Measurements from ENCODE around the gene CNN2.
"Not testable (repeated sequence)": the region's sequence is repeated elsewhere in the genome, so short reads cannot be mapped to it uniquely, and the experiment has no call there.

CNN2 gene

DNA sequence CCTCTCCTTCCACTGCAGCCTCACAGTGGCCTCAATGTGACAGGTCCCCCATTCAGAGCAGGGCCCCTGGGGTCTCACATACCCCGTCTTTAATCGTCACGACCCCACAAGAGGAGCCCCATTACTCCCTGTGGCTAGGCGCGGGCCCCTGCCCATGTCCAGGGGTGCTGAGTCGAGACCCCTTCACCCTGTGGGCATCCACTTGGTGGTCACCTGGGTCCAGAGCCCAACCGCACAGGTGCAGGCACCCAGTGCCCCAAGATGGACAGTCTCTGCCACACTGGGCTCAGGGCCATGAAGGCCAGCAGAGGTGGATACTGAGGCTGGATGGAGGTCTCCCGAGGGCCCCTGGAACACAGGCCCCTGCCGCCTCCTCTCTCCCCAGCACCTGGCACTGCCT is 8.5 kb upstream of the CNN2 start:
- Histone ChIP-seq H3K27ac (peak overlapping the region in 7 of 11 experiments; percentile 8 to 95 (median 37); a peak in 10 of 22 replicates), H4K20me1 (peaks cover 75 to 79% (median 76%) of the 10 kb centered on the region in 11 experiments), H3K4me3 (peak overlapping the region in 7 of 10 experiments; percentile 2 to 97 (median 86); a peak in 7 of 20 replicates), H3K4me1 (peaks cover 37 to 49% (median 45%) of the 10 kb centered on the region in 10 experiments), H3K36me3 (peaks cover 35 to 69% (median 55%) of the 10 kb centered on the region in 11 experiments), H3K4me2 (peak overlapping the region; percentile 90 to 100 (median 99)), H3K9ac (peak overlapping the region; percentile 95 to 100 (median 98); a peak in 21 of 22 replicates), H3K27me3 (no peaks in the 10 kb centered on the region), H3K9me3 (replicated peaks in 1 of 11) (no peaks in the 10 kb centered on the region)
- TF ChIP-seq Cebpa-rat (IDR thresholded peaks at IDR 0.05), result no peak

DNA sequence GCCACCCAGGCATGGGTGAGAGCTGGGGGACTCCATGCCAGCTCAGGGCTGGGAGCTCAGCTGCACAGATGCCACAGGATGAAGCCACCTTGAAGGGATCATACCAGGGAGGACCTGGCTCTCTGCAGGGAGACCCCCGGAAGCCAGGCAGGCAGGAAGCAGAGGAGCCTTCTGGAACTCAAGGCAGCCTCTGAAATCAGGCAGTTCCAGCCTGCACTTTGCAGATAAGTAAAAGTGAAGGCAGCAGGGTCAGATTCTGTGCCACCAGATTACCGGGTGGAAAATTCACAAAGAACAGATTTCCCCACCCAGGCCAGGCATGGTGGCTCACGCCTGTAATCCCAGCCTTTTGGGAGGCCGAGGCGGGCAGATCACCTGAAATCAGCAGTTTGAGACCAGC is 8.0 kb upstream of the CNN2 start:
- peak overlapping the region in 7 of 11 experiments; percentile 8 to 95 (median 44); a peak in 11 of 22 replicates for H3K27ac ChIP-seq
- H3K4me2 ChIP-seq, result peak overlapping the region; percentile 90 to 100 (median 99)
- no peaks in the 10 kb centered on the region for H3K27me3 ChIP-seq
- peaks cover 30 to 64% (median 50%) of the 10 kb centered on the region in 11 experiments for H3K36me3 ChIP-seq
- H3K9ac ChIP-seq, result peak overlapping the region; percentile 95 to 100 (median 98)
- peaks cover 70 to 74% (median 71%) of the 10 kb centered on the region in 11 experiments for H4K20me1 ChIP-seq
- H3K9me3 ChIP-seq (replicated peaks in 1 of 11), result no peaks in the 10 kb centered on the region
- TF ChIP-seq Cebpa-rat (IDR thresholded peaks at IDR 0.05), result no peak
- H3K4me1 ChIP-seq, result peaks cover 37 to 49% (median 46%) of the 10 kb centered on the region in 10 experiments
- H3K4me3 ChIP-seq, result peak overlapping the region in 8 of 10 experiments; percentile 6 to 100 (median 97); a peak in 8 of 20 replicates

DNA sequence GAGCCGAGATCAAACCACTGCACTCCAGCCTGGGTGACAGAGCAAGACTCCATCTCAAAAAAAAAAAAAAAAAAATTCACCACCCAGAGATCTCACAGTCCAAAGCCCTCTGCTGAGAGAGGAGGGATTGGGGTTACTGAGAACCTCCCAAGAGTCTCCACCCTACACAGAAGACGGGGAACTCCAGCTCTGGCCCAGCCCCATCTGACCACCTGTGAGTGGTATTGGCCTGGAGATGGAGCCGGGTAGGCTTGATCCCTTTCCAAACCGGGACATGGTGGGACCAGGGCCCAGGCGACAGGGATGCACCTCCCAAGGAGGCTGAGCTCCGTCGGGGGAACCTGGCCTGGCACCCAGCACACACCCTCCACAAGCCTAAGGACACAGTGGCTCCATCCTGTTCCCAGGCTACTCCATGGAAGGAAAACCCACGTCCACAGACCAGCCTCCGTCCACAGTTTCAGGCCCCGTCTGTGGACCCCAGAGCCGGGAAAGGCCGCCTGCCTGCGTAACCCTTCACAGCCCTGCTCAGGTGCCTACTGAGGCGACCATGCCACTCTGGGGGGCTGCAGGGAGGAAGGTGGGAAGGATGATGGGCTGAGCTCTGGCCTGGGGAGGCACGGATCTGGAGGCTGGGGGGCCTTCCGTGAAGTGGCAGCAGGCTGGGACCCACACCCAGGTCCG is 7.3 kb upstream of the CNN2 start:
- Histone ChIP-seq H3K9me3 (replicated peaks in 1 of 11) (no peaks in the 10 kb centered on the region), H3K27ac (peak overlapping the region in 7 of 11 experiments; percentile 94 to 99 (median 96); a peak in 11 of 22 replicates), H3K9ac (peak overlapping the region; percentile 95 to 100 (median 98)), H4K20me1 (peaks cover 64 to 67% (median 65%) of the 10 kb centered on the region in 11 experiments), H3K4me1 (peaks cover 37 to 49% (median 46%) of the 10 kb centered on the region in 10 experiments), H3K4me2 (peak overlapping the region; percentile 90 to 100 (median 99)), H3K27me3 (no peaks in the 10 kb centered on the region), H3K4me3 (peak overlapping the region; percentile 86 to 100 (median 97)), H3K36me3 (peaks cover 24 to 57% (median 43%) of the 10 kb centered on the region in 11 experiments)
- no peak for TF ChIP-seq Cebpa-rat (IDR thresholded peaks at IDR 0.05)

DNA sequence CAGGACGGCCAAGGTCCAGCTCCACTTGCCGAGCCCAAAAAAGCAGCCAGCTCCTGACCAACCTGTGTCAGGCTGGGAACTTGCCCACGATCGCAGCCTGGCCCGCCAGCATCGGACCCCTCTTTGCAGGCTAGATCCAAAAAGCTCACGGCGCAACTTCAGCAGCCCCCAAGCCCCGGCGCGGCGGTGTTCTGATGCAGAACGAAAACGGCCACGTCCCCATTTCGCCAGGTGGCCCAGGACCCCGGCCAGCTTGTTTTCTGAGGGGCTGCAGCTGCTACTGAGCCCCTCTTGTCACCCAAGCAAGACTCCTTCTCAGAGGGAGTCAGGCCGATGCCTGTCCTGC is 6.8 kb upstream of the CNN2 start:
- Histone ChIP-seq H4K20me1 (peaks cover 59 to 62% (median 59%) of the 10 kb centered on the region in 11 experiments), H3K27ac (peak overlapping the region; percentile 94 to 99 (median 97); a peak in 18 of 22 replicates), H3K4me1 (peaks cover 37 to 49% (median 46%) of the 10 kb centered on the region in 10 experiments)

DNA sequence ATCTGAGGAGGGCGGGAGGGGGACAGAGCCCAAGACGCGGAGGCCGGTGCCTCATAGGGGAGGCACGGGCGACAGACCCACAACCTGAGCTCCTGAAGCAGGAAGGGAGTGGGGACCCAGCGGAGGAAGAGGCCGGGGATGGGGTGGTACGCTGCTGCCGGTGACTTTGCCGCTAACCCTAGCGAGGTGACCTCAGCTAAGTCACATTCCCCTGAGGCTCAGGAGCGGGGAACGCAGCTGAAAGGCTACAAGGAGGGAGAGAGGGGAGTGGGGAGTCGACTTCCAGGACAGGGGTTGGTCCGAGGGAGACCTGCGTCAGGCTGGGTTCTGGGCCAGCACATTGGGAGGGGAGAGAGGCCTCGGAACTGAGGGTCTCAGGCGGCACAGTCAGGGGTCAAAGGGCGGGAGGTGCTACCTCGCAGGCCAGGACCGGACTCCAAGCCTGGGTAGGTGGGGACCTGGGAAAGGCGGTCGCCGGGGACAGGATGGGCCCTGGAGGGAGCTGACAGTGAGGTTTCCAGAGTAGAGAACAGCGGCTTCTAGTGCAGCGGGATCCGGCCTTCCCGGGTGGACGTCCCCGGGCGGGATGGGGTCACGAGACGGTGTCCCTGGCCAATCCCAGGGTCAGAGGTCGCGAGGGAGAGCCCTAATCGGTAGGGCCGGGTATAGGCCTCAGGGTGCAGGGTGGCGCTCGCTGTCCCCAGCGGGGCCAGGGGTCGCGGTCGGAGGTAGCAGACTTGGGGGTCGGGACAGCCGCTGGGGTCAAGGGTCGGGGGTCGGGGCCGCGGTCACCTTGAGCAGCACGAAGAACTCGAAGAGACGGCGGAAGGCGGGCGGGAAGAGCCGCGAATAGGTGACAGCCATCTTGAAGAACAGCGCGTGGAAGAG is 6.2 kb upstream of the CNN2 start:
- peak overlapping the region; percentile 94 to 99 (median 97) for H3K27ac ChIP-seq
- peak overlapping the region; percentile 95 to 100 (median 98) for H3K9ac ChIP-seq
- H3K9me3 ChIP-seq (replicated peaks in 1 of 11), result no peaks in the 10 kb centered on the region
- no peak for TF ChIP-seq Cebpa-rat (IDR thresholded peaks at IDR 0.05)
- H3K4me2 ChIP-seq, result peak overlapping the region; percentile 90 to 100 (median 99)
- H3K27me3 ChIP-seq, result no peaks in the 10 kb centered on the region
- H3K4me3 ChIP-seq, result peak overlapping the region; percentile 86 to 100 (median 97)
- peaks cover 37 to 49% (median 46%) of the 10 kb centered on the region in 10 experiments for H3K4me1 ChIP-seq
- H4K20me1 ChIP-seq, result peaks cover 52 to 56% (median 53%) of the 10 kb centered on the region in 11 experiments
- peaks cover 12 to 46% (median 32%) of the 10 kb centered on the region in 11 experiments; a peak in 21 of 22 replicates for H3K36me3 ChIP-seq

More for the DNA sequence above, 6.8 kb upstream of the CNN2 start:
- Histone ChIP-seq H3K9ac (peak overlapping the region; percentile 95 to 100 (median 98)), H3K9me3 (replicated peaks in 1 of 11) (no peaks in the 10 kb centered on the region), H3K4me3 (peak overlapping the region; percentile 86 to 100 (median 97)), H3K36me3 (peaks cover 18 to 52% (median 38%) of the 10 kb centered on the region in 11 experiments), H3K4me2 (peak overlapping the region; percentile 90 to 100 (median 99)), H3K27me3 (no peaks in the 10 kb centered on the region)
- no peak for TF ChIP-seq Cebpa-rat (IDR thresholded peaks at IDR 0.05)

DNA sequence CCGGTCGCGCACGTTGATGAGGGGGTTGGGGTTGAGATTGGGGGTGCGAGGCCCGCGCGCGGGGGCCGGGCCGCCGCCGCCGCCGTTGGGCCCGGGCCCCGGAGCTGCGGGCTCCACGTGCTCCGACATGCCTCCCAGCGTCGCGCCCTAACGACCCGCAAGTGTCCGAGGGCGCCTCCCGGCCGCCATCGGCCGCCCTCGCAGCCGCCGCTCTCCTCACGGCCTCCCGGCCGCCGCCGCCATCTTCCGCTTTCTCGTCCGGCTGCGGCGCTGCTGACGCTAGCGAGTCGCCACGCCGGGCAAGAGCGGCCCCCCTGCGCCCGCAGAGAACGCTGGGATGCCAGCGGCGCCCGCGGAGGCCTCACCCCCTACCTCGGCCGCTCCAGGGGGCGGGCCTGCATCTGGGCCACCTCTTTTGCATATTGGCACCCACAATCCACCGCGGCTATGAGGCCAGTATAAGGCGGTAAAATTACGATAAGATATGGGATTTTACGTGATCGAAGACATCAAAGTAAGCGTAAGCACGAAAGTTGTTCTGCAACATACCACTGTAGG is 5.5 kb upstream of the CNN2 start, which contains the start of gene TMEM259:
TSS of gene TMEM259 (minus strand) at position 256 of the 558 bp plus-strand sequence. CDS start at position 129, 127 bp downstream.
- TF ChIP-seq Cebpa-rat (IDR thresholded peaks at IDR 0.05), result no peak
- H3K4me3 ChIP-seq, result peak within 1 kb of the TSS; percentile 86 to 100 (median 97)
- H3K27ac ChIP-seq, result peak within 1 kb of the TSS; percentile 94 to 99 (median 97)
- no peaks in the 10 kb centered on the region for H3K9me3 ChIP-seq (replicated peaks in 1 of 11)
- peaks cover 45 to 49% (median 46%) of the 10 kb centered on the region in 11 experiments for H4K20me1 ChIP-seq
- peaks cover 37 to 51% (median 47%) of the 10 kb centered on the region in 10 experiments for H3K4me1 ChIP-seq
- peak within 1 kb of the TSS; percentile 95 to 100 (median 98) for H3K9ac ChIP-seq
- peaks cover 0 to 6% (median 4%) of the 10 kb centered on the region in 11 experiments; a peak in 19 of 22 replicates for H3K27me3 ChIP-seq
- peaks cover 7 to 39% (median 27%) of the 10 kb centered on the region in 11 experiments; a peak in 18 of 22 replicates for H3K36me3 ChIP-seq
- H3K4me2 ChIP-seq, result peak within 1 kb of the TSS; percentile 90 to 100 (median 99)

DNA sequence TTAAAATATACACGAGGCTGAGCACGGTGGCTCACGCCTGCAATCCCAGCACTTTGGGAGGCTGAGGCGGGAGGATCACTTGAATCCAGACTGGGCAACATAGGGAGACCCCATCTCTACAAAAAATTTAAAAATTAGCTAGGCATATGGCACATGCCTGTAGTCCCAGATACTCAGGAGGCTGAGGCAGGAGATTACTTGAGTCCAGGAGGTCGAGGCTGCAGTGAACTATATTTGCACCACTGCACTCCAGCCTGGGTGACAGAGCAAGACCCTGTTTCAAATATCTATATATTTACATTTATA is 2.6 kb upstream of the CNN2 start:
- not testable (repeated sequence) for H3K4me3 ChIP-seq; H3K36me3 ChIP-seq; H3K9ac ChIP-seq; H3K9me3 ChIP-seq (replicated peaks in 1 of 11); H3K4me2 ChIP-seq; H3K27ac ChIP-seq
- Histone ChIP-seq H3K4me1 (peaks cover 16 to 55% (median 48%) of the 10 kb centered on the region in 10 experiments), H4K20me1 (peaks cover 16 to 34% (median 27%) of the 10 kb centered on the region in 11 experiments), H3K27me3 (peaks cover 10 to 35% (median 33%) of the 10 kb centered on the region in 11 experiments; a peak in 21 of 22 replicates)

DNA sequence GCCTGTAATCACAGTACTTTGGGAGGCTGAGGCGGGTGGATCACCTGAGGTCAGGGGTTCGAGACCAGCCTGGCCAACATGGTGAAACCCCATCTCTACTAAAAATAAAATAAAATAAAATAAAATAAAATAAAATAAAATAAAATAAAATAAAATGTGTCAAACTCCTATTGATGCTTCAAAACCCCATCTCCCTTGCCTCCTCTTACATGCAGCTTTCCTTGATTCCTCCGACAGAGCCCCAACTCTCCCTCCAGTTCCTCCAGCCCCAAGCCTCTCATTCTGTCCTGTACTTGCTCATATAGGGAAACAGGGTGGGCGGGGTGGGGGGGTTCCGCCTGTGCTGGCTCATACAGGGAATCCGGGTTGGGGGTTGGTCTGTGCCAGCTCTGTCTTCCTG is 1.3 kb upstream of the CNN2 start:
- H3K9me3 ChIP-seq (replicated peaks in 1 of 11); H3K9ac ChIP-seq; H3K4me2 ChIP-seq; H3K27ac ChIP-seq; H3K4me3 ChIP-seq; H3K36me3 ChIP-seq: not testable (repeated sequence)
- peaks cover 4 to 33% (median 16%) of the 10 kb centered on the region in 11 experiments; a peak in 20 of 22 replicates for H4K20me1 ChIP-seq
- peaks cover 8 to 50% (median 39%) of the 10 kb centered on the region in 10 experiments; a peak in 19 of 20 replicates for H3K4me1 ChIP-seq
- H3K27me3 ChIP-seq, result peaks cover 10 to 47% (median 45%) of the 10 kb centered on the region in 11 experiments; a peak in 21 of 22 replicates

All from BLaER1 treated with 17β-estradiol and CSF1 and Interleukin-3, amounts not matched to agents 10 nM and 100 nM (cell line).